GM19324 (cell line): ENCODE data around the gene CHAMP1.

Experiments
- ATAC-seq: cut with Tn5 transposase; IDR thresholded peaks from one replicate; pipeline ENCODE4 v1.9.1; 2021; ENCODE audit warnings: mild to moderate bottlenecking, moderate library complexity; ENCODE audit not compliant: unreplicated experiment, low FRiP score

Gene CHAMP1

DNA sequence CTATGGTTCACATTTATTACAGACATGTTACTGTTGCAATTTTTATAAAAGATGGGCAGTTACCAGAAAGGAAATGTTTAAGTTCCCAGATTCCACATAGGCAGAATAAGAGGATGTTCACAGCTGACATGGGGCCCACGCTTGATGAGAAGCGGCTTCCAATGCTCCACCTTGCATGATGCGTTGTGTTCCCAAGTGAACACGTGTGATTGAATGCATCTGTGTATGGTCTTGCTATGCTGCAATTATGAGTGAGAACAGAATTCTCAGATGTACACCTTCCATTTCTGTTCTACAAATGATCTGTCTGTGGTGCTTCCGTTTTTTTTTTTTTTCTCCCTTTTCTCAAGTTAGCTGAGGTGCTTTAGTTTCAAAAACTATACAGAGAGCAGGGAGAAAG, 17.4 kb upstream of the CHAMP1 start:
- ATAC-seq, result peak; percentile 30

GRCh38 chr13:114298866-114299265, 15.4 kb upstream of the CHAMP1 start:
- ATAC-seq, result no peak

- no peak for ATAC-seq
These were observed 14.5 kb upstream of the CHAMP1 start for GRCh38 chr13:114299604-114300305.

- no peak for ATAC-seq
These were observed 10.5 kb upstream of the CHAMP1 start for GRCh38 chr13:114303700-114304327.

GRCh38 chr13:114304346-114305034, 9.8 kb upstream of the CHAMP1 start:
- ATAC-seq, result no peak

GRCh38 chr13:114309086-114309485, 5.2 kb upstream of the CHAMP1 start:
- ATAC-seq, result no peak

DNA sequence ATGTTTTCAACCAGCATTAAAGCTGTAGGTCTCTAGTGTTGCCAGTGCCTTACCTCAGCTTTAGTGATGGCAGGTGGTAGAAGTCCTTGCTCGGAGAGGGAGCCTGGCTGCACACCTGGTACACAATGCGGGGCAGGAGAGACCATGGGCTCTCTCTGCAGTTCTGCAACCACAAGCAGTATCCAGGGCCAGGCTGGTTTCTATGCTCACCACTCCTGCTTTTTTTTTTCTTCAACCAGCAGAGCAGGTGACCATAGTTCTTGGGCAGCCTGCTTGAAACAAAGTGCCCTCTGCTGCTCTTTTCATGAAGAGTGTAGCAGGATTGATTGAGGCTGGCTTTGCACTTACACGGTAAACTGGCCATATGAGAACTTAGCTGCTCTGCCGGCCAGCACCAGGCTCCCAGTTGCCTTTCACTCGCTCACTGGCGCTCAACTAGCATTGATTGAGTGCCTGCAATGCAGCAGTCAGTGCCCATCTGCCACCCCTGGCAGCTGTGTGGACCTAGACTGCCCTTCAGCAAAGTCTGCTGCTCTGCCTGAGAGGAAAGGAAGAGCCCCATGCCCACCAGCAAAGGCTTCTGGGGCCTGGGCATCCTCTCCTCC, 4.4 kb upstream of the CHAMP1 start:
- no peak for ATAC-seq

DNA sequence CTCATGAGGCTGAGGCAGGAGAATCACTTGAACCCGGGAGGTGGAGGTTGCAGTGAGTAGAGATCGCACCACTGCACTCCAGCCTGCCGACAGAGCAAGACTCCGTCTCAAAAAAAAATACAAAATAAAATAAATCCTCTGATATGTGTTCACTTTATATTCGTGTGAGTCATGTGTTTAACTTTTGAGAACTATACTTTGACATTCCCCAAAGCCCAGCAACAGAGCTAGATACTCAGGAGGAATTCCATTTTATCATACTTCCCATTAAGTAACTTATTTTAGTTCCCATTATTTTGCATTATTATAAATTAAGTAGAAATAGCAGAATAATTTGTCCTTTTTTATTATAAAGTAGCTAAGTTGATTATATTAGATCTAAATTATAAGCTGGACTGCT, 3.3 kb upstream of the CHAMP1 start:
- ATAC-seq, result no peak

DNA sequence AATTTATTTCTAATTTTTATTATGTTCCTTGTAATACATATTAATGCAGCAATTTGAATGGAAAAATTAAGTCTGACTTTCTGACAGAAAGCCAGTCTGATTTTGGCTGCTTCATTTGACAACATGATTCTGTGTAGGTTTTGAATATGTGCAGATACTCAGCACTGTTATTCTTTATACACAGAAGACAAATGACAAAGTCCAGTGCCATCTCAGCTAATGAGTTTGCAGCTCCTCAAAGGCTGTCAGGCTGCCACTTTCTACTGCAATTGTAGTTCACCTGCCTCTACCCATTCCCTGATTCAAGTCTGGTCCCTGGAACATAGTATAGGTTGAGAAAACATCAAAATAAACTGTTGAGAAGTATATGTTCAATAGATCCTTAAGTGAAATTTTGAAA, 2.9 kb upstream of the CHAMP1 start:
- no peak for ATAC-seq

DNA sequence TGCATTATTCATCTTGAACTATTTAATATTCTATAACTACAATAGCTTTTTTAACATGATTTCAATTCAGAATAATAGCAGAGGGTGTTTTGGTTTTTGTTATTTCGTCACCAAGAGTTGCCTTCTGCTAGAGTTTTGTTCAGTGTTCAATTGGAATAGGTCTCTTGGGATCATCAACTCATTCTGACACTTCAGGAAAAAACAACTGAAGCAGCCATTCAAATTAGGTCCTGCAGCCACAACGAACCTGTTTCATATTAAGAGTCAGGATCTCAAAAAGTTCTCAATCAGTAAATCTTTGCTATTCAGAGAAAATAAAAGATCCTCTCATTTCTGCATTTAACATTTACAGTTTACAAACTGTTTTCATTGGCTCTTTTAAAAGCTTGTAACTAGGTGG, 2.4 kb upstream of the CHAMP1 start:
- no peak for ATAC-seq

- ATAC-seq, result no peak
These were observed 1.0 kb upstream of the CHAMP1 start for GRCh38 chr13:114313061-114313860.

DNA sequence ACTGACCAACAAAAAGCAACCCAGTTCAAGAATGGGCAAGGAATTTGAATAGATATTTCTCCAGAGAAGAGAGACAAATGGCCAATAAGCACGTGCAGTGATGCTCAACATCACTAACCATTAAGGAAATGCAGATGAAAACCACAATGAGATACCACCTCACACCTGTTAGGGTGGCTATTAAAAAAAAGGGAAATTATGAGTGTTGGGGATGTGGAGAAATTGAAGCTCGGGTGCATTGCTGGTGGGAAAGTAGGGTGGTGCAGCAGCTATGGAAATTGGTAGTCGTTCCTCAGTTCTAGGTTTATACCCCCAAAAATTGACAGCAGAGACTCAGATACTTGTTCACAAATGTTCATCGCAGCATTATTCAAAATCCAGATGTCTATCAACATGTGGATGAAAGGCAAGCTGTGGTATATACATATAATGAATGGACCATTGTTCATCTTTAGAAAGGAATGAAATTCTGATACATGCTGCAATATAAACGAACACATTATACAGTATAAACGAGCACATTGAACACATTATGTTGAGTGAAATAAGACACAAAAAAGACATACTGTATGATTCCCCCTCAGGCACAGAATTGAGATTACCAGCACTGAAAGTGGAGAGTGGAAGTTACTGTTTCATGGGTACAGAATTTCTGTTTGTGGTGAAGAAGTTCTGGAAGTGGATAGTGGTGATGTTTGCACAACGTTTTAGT, 927 bp downstream of the CHAMP1 start:
- no peak for ATAC-seq

- no peak for ATAC-seq
These were observed 4.3 kb downstream of the CHAMP1 start for GRCh38 chr13:114318624-114319023.

GRCh38 chr13:114319441-114319913, 5.2 kb downstream of the CHAMP1 start:
- no peak for ATAC-seq

GRCh38 chr13:114320065-114320464, 5.8 kb downstream of the CHAMP1 start:
- ATAC-seq, result no peak

DNA sequence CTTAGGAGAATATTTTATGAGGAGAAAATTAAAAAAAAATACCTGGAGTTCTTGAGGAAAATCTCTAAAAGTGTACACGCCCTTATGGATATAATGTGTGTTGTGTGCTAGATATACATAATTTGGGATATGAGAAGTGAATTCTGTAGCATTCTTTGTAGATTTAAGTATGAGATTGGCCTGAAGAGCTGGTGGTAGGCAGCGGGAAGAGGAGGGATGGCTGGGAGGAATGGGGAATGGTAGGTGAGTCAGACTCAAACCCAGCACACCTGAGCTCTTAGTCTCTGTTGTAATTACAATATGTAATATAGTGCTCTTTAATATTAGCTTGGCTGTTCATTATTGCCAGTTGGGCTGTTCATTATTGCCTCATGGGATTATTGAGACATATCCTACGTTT, 7.0 kb downstream of the CHAMP1 start:
- ATAC-seq, result no peak

- ATAC-seq, result no peak
These were observed 9.0 kb downstream of the CHAMP1 start for GRCh38 chr13:114323349-114323748.

DNA sequence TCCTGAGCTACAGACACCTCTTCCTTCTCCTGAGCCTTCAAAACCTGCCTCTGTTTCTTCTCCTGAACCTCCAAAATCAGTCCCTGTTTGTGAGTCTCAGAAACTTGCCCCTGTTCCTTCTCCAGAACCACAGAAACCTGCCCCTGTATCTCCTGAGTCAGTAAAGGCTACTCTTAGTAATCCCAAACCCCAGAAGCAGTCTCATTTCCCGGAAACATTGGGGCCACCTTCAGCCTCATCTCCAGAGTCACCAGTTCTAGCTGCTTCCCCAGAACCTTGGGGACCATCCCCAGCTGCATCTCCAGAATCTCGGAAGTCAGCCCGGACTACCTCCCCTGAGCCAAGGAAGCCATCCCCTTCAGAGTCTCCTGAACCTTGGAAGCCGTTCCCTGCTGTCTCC, 10.0 kb downstream of the CHAMP1 start:
- ATAC-seq, result no peak

DNA sequence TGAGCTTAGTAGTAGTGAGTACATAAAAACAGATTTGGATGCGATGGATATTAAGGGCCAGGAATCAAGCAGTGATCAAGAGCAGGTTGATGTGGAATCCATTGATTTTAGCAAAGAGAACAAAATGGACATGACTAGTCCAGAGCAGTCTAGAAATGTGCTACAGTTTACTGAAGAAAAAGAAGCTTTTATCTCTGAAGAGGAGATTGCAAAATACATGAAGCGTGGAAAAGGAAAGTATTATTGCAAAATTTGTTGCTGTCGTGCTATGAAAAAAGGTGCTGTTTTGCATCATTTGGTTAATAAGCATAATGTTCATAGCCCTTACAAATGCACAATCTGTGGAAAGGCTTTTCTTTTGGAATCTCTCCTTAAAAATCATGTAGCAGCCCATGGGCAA, 11.4 kb downstream of the CHAMP1 start:
- ATAC-seq, result no peak

GRCh38 chr13:114328034-114328433, 13.7 kb downstream of the CHAMP1 start:
- ATAC-seq, result no peak
